CD4-positive, alpha-beta T cell treated with Interleukin-17A for 1 hour (primary cell): Measurements from ENCODE around the gene CHCHD3.

Source experiments
- DNase-seq: peaks from one replicate; pipeline ENCODE4 v3.0.0-alpha.2; 2020

Gene CHCHD3

GRCh38 chr7:133076142-133076541 lies 5.7 kb downstream of the CHCHD3 start:
- DNase-seq, result no peak

- DNase-seq, result no peak
Observed at GRCh38 chr7:133071506-133071905, 10.4 kb downstream of the CHCHD3 start.

GRCh38 chr7:133070562-133070961 lies 11.3 kb downstream of the CHCHD3 start:
- no peak for DNase-seq

- no peak for DNase-seq
Observed at GRCh38 chr7:133065301-133065700, 16.6 kb downstream of the CHCHD3 start.

- DNase-seq, result no peak
Observed at GRCh38 chr7:133064082-133064820, 17.6 kb downstream of the CHCHD3 start.

GRCh38 chr7:133061792-133062191 lies 20.1 kb downstream of the CHCHD3 start:
- DNase-seq, result no peak

GRCh38 chr7:133061357-133061756 lies 20.5 kb downstream of the CHCHD3 start:
- no peak for DNase-seq

GRCh38 chr7:133060004-133060403 lies 21.9 kb downstream of the CHCHD3 start:
- no peak for DNase-seq

- DNase-seq, result no peak
Observed at GRCh38 chr7:133059263-133059662, 22.6 kb downstream of the CHCHD3 start.

GRCh38 chr7:133056370-133057238 lies 25.3 kb downstream of the CHCHD3 start:
- no peak for DNase-seq

- DNase-seq, result no peak
Observed at GRCh38 chr7:133054162-133054840, 27.6 kb downstream of the CHCHD3 start.

GRCh38 chr7:133053321-133053891 lies 28.5 kb downstream of the CHCHD3 start:
- DNase-seq, result no peak

GRCh38 chr7:133052826-133053225 lies 29.1 kb downstream of the CHCHD3 start:
- DNase-seq, result no peak

GRCh38 chr7:133052401-133052756 lies 29.5 kb downstream of the CHCHD3 start:
- DNase-seq, result no peak

GRCh38 chr7:133051719-133052400 lies 30.0 kb downstream of the CHCHD3 start:
- no peak for DNase-seq

- no peak for DNase-seq
Observed at GRCh38 chr7:133051066-133051465, 30.8 kb downstream of the CHCHD3 start.

- DNase-seq, result no peak
Observed at GRCh38 chr7:133050200-133050995, 31.5 kb downstream of the CHCHD3 start.

- no peak for DNase-seq
Observed at GRCh38 chr7:133048589-133048988, 33.3 kb downstream of the CHCHD3 start.

- no peak for DNase-seq
Observed at GRCh38 chr7:133047321-133047720, 34.6 kb downstream of the CHCHD3 start.

GRCh38 chr7:133044722-133045473 lies 37.0 kb downstream of the CHCHD3 start:
- DNase-seq, result no peak

GRCh38 chr7:133040674-133041073 lies 41.2 kb downstream of the CHCHD3 start:
- no peak for DNase-seq
